NCI-H2081 treated with DMSO at 0.1 percent for 48 hours (cell line): ENCODE measurements around the gene ACOT2.
"Not testable (repeated sequence)": the region's sequence is repeated elsewhere in the genome, so short reads cannot be mapped to it uniquely, and the experiment has no call there.

Experiments used
- DNase-seq: peaks from one replicate; lab custom pipeline; 2025; lab: John Stamatoyannopoulos, UW

Gene ACOT2

DNA sequence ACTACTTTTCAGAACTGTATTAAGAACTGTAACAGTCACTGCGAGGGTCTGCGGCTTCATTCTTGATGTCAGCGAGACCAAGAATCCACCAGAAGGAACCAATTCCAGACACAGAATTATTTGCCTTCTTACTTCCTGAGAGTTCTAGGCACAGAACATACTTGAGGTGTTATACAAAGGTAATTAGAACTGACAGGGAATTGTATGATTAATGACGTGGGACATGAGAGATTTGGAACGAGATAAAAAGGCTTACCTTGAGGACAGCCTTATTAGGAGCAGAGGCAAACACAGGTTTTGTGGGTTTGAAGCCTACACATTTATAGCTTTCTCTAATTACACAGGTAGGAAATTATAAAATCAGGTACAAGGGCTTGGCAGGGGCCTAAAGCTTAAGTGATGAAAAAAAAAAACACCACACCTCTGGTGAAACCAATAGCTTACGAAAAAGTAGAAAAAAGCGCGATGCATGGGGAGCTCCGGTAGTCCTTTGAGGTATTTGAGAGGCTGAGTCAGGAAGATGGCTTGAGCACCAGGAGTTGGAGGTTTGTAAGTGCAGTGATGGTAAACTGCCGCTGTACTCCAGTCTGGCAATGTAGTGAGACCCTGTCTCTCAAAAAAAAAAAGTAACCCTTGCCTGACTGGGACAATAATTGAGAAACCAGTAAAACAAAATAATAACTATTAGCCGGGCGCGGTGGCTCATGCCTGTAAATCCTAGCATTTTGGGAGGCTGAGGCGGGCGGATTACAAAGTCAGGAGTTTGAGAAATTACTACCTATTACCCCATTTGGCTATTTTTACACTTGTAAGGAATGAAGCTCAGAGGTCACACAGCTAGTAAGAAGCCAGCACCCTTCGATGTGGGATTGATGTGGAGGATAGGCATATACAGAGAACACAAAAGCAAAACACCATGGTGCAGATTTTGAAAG is 795 bp upstream of the ACOT2 start:
- DNase-seq, result no peak

DNA sequence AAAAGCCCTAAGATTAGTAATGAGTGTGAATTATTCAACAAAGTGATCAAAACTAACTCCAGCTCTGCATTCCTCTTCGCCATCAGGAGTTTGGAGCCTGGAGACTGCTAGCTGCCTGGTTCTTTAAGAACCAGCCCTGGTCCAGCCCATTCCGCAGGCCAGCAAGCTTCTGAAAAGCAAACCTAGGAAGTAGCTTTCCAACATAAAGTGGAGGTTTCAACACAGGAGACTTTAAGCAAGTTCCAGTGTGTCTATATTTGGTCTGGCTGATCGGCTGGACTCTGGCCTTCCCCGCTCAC is 178 bp upstream of the ACOT2 start:
- not testable (repeated sequence) for DNase-seq

DNA sequence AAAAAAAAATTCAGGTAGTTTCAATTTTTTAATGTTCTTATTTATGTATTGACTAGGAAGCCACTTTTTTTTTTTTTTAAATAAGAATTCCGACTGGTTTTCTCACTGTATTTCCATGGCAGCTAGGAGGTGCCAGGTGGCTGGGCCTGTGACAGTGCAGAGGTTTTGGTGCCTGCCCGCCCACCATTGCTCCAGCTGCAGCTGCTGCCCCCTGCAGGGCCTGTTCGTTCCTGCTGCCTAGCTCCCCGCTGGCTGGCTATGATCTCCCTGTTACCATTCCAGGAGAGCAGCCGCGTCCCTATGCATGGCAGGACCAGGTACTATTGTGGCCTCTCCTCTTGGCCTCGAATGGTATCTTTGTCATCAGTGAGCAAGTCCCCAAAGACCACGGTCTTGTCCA is 1.9 kb downstream of the ACOT2 start:
- DNase-seq, result not testable (repeated sequence)

DNA sequence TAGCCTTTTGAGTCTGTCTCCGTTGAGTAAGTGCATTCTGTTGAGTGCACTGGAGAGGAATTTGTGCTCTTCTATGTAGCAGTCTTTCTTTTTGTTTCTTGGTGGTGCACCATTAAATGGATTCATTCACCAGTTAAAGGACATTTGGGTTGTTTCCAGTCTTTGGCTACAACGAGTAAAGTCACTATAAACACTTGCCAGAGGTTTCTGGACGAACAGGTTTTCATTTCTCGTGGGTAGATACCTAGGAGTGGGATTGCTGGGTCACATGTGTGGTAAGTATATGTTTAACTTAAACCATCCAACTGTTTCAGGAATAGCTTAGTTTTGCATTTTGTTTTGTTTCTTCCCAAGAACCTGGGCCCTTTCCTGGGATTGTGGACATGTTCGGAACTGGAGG is 4.0 kb downstream of the ACOT2 start:
- not testable (repeated sequence) for DNase-seq

DNA sequence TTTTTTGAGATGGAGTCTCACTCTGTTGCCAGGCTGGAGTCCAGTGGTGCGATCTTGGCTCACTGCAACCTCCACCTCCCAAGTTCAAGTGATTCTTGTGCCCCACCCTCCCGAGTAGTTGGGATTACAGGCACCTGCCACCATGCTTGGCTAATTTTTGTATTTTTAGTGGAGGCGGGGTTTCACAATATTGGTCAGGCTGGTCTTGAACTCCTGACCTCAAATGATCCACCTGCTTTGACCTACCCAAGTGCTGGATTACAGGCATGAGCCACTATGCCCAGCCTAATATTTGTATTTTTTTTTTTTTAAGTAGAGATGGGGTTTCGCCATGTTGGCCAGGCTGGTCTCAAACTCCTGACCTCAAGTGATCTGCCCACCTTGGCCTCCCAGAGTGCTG is 4.7 kb downstream of the ACOT2 start:
- DNase-seq, result not testable (repeated sequence)

DNA sequence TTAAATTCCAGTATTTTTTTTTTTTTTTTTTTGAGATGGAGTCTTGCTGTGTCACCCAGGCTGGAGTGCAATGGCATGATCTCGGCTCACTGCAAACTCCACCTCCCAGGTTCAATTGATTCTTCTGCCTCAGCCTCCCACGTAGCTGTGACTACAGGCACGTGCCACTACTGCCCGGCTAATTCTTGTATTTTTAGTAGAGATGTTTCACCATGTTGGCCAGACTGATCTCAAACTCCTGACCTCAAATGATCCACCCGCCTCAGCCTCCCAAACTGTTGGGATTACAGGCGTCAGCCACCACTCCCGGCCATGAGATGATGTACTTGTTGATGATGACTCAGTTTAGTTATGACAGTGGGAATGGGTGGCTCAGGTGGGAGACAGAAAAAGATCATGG is 5.2 kb downstream of the ACOT2 start:
- DNase-seq, result not testable (repeated sequence)

DNA sequence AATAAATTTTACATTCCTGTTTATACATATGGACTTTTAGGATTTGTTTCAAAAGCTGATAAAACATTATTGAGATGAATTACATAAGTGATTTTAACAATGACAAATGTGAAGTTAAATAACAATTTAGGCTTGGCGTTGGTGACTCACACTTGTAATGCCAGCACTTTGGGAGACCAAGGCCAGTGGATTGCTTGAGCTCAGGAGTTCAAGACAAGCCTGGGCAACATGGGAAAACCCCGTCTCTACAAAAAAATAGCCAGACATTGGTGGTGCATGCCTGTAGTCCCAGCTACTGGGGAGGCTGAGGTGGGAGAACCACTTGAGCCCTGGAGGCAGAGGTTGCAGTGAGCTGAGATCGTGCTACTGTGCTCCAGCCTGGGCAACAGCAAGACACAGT is 7.4 kb downstream of the ACOT2 start:
- DNase-seq, result no peak

DNA sequence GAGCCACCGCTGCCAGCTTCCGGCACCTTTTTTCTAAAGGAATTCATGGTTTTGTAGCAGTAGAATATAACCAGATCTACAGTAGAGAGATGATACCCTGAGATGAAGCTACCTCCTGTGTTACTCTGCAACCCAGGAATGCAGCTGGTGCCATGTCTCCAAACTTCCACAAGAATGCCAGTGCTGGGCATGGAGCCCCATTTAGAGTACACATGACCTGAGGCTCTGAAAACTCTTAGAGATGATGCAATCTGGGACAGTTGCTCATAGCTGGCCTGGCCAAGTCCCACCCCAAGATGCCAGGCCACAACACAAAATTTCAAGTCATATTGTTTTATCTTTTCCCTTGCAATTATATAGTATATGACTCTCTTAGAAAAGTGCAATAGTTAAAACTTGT is 8.2 kb downstream of the ACOT2 start:
- DNase-seq, result not testable (repeated sequence)

DNA sequence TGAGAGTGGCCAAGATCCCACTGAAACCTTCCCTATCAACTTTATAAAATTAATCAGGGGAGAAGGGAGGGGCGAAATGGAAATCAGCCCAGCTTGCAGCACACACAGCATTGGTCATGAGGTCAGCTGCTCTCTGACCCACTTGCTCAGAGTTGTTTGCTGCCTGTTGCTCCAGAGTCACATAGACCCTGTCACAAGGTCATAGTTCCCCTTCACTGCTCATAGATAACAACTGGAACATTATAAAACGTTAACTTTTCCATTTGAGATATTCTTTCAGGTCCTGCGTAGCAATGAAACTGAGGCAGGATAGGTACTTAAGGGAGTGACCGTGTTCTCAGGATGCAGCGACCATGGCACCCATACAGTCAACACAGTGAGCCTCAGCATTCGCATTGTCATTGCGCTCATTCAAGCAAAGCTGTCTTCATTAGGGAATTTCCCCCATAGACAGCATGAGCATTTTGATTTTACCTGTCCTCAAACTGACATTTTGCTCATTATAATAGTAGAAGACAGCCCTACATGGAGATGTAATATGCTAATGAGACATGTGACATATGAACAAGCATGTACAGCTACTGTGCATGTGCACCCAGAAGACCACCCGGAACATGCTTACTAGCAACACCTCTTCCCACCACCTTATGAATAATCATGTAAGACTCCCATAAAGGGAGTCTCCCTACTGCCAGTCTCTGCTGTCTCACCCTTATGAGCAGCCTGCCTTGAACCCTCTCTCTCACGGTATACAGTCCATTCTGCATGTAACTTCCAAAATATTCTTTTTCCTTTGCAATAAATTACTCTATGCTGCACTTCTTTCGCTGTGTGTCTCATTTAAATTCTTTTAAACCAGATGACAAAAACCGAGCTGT is 13.3 kb downstream of the ACOT2 start:
- DNase-seq, result not testable (repeated sequence)

DNA sequence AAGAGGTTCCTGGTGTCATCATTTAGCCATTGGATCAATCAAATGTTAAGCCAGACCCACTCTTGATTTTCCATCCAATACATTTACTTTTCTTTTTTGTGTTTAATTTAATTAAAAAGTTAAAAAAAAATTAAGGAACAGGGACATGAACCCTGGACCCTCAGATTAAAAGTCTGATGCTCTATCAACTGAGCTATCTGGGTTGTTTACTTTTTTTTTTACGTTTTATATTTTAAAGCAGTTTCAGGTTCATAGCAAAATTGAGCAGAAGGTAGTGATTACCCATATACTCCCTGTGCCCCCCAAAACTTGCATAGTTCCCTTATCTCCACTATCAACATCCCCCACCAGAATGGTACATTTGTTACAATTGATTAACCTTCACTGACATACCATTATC is 19.7 kb downstream of the ACOT2 start:
- DNase-seq, result no peak

DNA sequence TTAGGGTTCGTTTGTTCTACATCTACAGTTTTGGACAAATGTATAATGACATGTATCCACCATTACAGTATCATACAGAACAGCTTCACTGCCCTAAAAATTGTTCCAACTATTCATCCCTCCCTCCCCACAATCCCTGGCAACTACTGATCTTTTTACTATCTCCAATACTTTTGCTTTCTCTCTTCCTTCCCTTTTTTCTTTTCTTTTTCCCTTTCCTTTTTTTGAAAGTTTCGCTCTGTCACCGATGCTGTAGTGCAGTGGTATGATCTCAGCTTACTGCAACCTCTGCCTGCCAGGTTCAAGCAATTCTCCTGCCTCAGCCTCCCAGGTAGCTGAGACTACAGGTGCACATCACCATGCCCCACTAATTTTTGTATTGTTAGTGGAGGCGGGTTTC is 20.1 kb downstream of the ACOT2 start:
- no peak for DNase-seq

DNA sequence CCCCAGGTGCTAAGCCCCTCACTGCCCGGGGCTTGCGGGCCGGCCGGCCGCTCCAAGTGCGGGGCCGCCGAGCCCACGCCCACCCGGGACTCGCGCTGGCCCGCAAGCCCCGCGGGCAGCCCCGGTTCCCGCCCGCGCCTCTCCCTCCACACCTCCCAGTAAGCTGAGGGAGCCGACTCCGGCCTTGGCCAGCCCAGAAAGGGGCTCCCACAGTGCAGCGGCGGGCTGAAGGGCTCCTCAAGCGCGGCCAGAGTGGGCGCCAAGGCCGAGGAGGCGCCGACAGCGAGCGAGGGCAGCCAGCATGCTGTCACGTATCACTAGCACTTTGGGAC is 21.6 kb downstream of the ACOT2 start:
- DNase-seq, result not testable (repeated sequence)

DNA sequence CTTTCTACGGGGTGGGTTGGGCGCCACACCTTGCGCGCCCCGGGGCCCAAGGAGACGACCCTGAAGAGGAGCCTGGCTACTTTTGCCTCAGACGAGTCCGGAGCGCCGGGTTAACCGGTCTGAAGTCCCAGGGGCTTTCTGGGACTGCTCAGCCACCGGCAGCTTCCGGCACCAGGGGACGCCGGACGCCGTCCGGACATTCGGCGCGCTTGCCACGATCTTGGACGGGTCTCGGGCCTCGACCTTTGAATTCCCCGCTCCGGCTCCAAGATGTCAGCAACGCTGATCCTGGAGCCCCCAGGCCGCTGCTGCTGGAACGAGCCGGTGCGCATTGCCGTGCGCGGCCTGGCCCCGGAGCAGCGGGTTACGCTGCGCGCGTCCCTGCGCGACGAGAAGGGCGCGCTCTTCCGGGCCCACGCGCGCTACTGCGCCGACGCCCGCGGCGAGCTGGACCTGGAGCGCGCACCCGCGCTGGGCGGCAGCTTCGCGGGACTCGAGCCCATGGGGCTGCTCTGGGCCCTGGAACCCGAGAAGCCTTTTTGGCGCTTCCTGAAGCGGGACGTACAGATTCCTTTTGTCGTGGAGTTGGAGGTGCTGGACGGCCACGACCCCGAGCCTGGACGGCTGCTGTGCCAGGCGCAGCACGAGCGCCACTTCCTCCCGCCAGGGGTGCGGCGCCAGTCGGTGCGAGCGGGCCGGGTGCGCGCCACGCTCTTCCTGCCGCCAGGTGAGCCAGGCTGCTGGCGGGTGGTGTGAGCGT is 22.9 kb downstream of the ACOT2 start, which contains the start of gene ACOT4:
ACOT4 (plus strand) TSS at position 184 of the 760 bp plus-strand sequence; CDS start at position 271, 87 bp downstream.
- no peak for DNase-seq

DNA sequence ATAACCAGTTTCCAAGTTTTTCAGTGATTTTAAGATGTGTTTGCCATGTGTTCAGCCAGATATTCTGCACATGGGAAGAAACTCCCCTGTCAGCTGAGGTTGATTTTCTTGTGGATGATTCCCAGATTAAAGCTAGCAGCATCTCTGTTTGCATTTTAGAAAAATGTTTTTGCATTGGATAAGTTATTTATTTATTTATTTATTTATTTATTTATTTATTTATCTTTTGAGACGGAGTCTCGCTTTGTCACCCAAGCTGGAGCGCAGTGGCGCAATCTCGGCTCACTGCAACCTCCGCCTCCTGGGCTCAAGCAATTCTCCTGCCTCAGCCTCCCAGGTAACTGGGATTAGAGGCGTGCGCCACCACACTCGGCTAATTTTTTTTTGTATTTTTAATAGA is 25.5 kb downstream of the ACOT2 start:
- no peak for DNase-seq

DNA sequence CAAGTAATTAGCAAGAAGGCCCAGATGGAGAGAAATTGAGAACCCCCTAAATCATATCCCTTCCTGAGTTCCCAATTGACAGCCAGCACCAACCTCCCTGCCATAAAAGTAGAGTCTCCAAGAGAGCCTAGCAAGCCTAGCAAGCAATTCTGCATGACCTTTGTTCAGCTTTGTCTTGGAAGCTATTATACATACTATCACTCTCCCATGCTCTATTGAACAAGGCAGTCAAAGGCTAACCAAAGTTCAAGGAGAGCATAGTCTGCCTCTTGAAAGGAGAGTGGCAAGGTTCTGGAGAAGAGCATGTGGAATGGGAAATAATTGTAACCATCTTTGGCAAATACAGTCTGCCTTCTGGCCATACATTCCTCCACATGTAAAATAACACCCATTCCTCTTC is 30.5 kb downstream of the ACOT2 start:
- DNase-seq, result no peak

DNA sequence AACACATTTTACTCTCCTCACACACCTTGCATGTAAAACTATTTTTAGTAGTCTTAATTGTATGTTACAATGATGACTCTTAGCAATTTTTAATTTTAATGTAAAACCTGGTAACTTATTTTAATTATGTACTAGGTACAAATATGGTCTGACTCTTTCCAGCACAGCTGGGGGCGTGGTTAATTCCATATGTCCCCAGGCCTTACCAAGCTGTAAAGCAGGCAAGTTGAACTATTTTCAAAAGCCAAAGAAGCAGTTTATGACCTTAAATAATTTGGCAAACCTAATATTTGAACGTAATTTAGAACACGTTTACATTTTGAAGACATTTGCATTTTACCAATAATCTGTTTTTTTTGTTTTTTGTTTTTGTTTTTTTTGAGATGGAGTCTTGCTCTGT is 34.0 kb downstream of the ACOT2 start:
- DNase-seq, result no peak

DNA sequence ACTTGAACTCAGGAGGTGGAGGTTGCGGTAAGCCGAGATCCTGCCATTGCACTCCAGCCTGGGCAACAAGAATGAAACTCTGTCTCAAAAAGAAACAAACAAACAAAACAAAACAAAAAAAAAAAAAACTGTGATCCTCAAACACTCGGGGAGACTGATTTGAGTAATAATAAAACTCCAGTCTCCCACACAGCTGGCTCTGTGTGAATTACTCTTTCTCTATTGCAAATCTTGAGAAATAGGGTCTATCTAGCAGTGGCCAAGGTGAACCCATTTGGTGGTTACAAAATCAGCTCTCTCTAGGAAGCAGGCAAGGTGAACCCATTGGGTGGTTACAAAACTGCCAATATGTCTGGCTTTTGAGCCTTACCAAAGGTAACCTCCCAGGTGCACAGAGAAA is 37.3 kb downstream of the ACOT2 start:
- no peak for DNase-seq

DNA sequence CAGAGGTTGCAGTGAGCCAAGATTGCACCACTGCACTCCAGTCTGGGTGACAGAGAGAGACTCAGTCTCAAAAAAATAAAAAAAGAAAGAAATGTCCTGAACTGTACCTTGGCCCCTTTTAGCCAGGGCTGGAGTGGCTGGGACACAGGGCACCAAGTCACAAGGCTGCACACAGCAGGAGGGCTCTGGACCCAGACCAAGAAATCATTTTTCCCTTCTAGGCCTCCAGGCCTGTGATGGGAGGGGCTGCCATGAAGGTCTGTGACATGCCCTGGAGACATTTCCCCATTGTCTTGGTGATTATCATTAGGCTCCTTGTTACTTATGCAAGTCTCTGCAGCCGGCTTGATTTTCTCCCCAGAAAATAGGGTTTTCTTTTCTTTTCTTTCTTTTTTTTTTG is 38.2 kb downstream of the ACOT2 start:
- DNase-seq, result no peak

DNA sequence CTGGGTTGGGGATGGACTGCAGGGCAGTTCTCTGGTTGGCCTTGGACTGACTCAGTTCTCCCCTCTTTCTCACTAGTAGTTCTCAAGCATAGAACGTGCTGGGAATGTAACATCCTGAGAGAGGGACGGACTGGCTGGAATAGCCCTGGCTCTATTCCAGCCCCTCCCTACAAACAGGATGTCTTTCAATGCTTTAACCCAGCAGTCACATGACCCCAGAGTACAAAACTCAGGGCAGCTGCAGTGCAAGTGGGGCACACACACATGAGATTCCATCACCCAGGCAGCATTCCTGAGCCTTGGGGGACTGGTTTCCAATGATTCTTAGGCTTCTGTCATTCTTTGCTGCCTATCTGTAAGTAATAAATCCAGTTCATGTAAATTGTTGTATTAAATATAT is 41.7 kb downstream of the ACOT2 start:
- DNase-seq, result no peak

DNA sequence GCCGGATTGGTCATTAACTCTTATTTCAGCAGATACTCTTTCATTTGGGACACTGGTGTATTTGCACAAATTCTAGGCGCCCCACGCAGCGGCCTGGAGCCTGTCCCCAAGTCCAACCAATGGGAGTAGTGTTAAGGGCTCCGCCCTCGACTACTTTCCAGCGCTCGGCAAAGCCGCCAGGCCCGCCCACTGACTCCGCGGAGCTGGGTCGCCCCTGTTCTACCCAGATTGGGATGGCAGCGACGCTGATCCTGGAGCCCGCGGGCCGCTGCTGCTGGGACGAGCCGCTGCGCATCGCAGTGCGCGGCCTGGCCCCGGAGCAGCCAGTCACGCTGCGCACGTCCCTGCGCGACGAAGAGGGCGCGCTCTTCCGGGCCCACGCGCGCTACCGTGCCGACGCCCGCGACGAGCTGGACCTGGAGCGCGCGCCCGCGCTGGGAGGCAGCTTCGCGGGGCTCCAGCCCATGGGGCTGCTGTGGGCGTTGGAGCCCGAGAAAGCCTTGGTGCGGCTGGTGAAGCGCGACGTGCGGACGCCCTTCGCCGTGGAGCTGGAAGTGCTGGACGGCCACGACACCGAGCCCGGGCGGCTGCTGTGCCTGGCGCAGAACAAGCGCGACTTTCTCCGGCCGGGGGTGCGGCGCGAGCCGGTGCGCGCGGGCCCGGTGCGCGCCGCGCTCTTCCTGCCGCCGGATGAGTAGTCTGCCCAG is 43.5 kb downstream of the ACOT2 start, which contains the start of gene ACOT6:
ACOT6 (plus strand) TSS at position 179 of the 707 bp plus-strand sequence; CDS start at position 234, 55 bp downstream.
- DNase-seq, result no peak

DNA sequence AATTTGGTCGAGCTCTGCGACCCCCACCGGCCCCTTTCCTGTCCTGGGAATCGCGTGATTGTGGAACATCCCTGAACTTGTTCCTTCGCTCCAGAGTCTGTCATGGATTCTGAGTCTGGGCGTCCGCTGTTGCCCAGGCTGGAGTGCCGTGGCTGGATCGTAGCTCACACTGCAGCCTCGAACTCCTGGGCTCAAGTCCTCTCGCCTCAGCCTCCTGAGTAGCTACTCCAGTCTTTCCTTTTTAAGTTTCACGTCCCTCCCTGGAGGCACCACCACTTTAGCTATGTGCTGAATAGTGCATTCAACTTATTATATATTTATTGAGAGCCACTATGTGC is 44.0 kb downstream of the ACOT2 start:
- no peak for DNase-seq
